Liver (tissue), 9 donors: ENCODE data around the gene BRMS1L. TPM values are rescaled to one million over a fixed set of nuclear protein-coding genes. Genes with fewer than 3 reads are reported as not detected.

Source experiments
- DNase-seq: peaks from one replicate; pipeline ENCODE4 v3.0.0-alpha.2; 2017; ENCODE audit warnings: low spot score
- H3K27ac ChIP-seq, 2 donors: one replicate each; pipeline ENCODE4 v1.7.0; 2013; ENCODE audit warnings: inconsistent platforms in 2 of 2, low read length in 2 of 2, control low read depth in 1 of 2, low read depth in 1 of 2, mild to moderate bottlenecking in 1 of 2
- H3K27me3 ChIP-seq, 4 donors: one replicate each; pipeline versions ENCODE4 v1.6.1 to v1.7.0; 2013; ENCODE audit warnings: low read length in 3 of 4, inconsistent platforms in 1 of 4, mild to moderate bottlenecking in 1 of 4, moderate library complexity in 1 of 4; ENCODE audit not compliant: control insufficient read depth in 4 of 4, insufficient read depth in 4 of 4
- H3K36me3 ChIP-seq, 4 donors: one replicate each; pipeline versions ENCODE4 v1.6.1 to v1.7.0; 2013; ENCODE audit warnings: low read length in 3 of 4, mild to moderate bottlenecking in 3 of 4, low read depth in 1 of 4, moderate library complexity in 1 of 4; ENCODE audit not compliant: control insufficient read depth in 4 of 4, insufficient read depth in 3 of 4
- H3K4me1 ChIP-seq, 4 donors: one replicate each; pipeline versions ENCODE4 v1.6.1 to v1.7.0; 2013; ENCODE audit warnings: low read length in 3 of 4, mild to moderate bottlenecking in 3 of 4, moderate library complexity in 1 of 4; ENCODE audit not compliant: control insufficient read depth in 4 of 4, insufficient read depth in 4 of 4
- H3K4me3 ChIP-seq, 3 donors: one replicate each; pipeline versions ENCODE4 v1.6.1 to v1.7.0; 2013; ENCODE audit warnings: low read length in 3 of 3, control low read depth in 1 of 3, low read depth in 1 of 3, mild to moderate bottlenecking in 1 of 3
- H3K9ac ChIP-seq, 2 donors: one replicate each; pipeline ENCODE4 v1.7.0; 2013; ENCODE audit warnings: low read length in 2 of 2, mild to moderate bottlenecking in 2 of 2, moderate library complexity in 2 of 2, control low read depth in 1 of 2, low read depth in 1 of 2
- H3K9me3 ChIP-seq, 4 donors: one replicate each; pipeline versions ENCODE4 v1.6.1 to v1.7.0; 2013; ENCODE audit warnings: low read length in 3 of 4; ENCODE audit not compliant: control insufficient read depth in 4 of 4
- EGR1 ChIP-seq, 2 donors: IDR thresholded peaks; 2 replicates each; pipeline ENCODE4 v1.6.1; 2016 to 2018; ENCODE audit warnings: antibody characterized with exemption in 2 of 2, low read depth in 2 of 2
- FOXA1 ChIP-seq: IDR thresholded peaks from 2 replicates; pipeline ENCODE4 v1.6.1; 2016; ENCODE audit warnings: antibody characterized with exemption
- FOXA2 ChIP-seq: IDR thresholded peaks from 2 replicates; pipeline ENCODE4 v1.6.1; 2016; ENCODE audit warnings: antibody characterized with exemption
- GABPA ChIP-seq, 2 donors: IDR thresholded peaks in 1 of 2; conservative IDR thresholded peaks in 1 of 2; 2 replicates each; pipeline ENCODE4 v1.6.1; 2016; ENCODE audit warnings: antibody characterized with exemption in 2 of 2, mild to moderate bottlenecking in 1 of 2, moderate library complexity in 1 of 2
- HNF4A ChIP-seq, 2 donors: conservative IDR thresholded peaks; 2 replicates each; pipeline ENCODE4 v1.6.1; 2016; ENCODE audit warnings: antibody characterized with exemption in 2 of 2, mild to moderate bottlenecking in 2 of 2
- HNF4G ChIP-seq: IDR thresholded peaks from 2 replicates; pipeline ENCODE4 v1.6.1; 2016; ENCODE audit warnings: antibody characterized with exemption
- JUND ChIP-seq, 2 donors: IDR thresholded peaks; 2 replicates each; pipeline ENCODE4 v1.6.1; 2016; ENCODE audit warnings: antibody characterized with exemption in 2 of 2
- NR2F2 ChIP-seq: IDR thresholded peaks from 2 replicates; pipeline ENCODE4 v1.6.1; 2016; ENCODE audit warnings: antibody characterized with exemption
- RAD21 ChIP-seq, 2 donors: IDR thresholded peaks; 2 replicates each; pipeline ENCODE4 v1.6.1; 2016; ENCODE audit warnings: antibody characterized with exemption in 2 of 2, mild to moderate bottlenecking in 2 of 2
- REST ChIP-seq: IDR thresholded peaks from 2 replicates; pipeline ENCODE4 v1.6.1; 2016; ENCODE audit warnings: antibody characterized with exemption, mild to moderate bottlenecking
- RXRA ChIP-seq, 2 donors: IDR thresholded peaks; 2 replicates each; pipeline ENCODE4 v1.6.1; 2017 to 2018; ENCODE audit warnings: antibody characterized with exemption in 2 of 2, mild to moderate bottlenecking in 1 of 2
- SP1 ChIP-seq: IDR thresholded peaks from 2 replicates; pipeline ENCODE4 v1.6.1; 2018; ENCODE audit warnings: antibody characterized with exemption, mild to moderate bottlenecking
- TAF1 ChIP-seq: conservative IDR thresholded peaks from 2 replicates; pipeline ENCODE4 v1.6.1; 2016; ENCODE audit warnings: antibody characterized with exemption, mild to moderate bottlenecking
- YY1 ChIP-seq: IDR thresholded peaks from 2 replicates; pipeline ENCODE4 v1.6.1; 2016; ENCODE audit warnings: antibody characterized with exemption, mild to moderate bottlenecking
- WGBS: extraction: QIAGEN DNeasy Blood & Tissue Kit; methylation state at CpG from one replicate; pipeline ENCODE4 v1.1.7; 2013; 5-methylcytosine and 5-hydroxymethylcytosine counted together
- polyA plus RNA-seq, 2 donors: library from polyadenylated mRNA; stranded (reverse) in 1 of 2; unstranded in 1 of 2; fragments of 200-250 nt in 1 of 2; fragments of >200 nt in 1 of 2; fragmentation: Nextera tagmentation in 1 of 2; extraction: Ambion mirVana in 1 of 2; gene quantifications; one replicate each; pipeline versions ENCODE4 v1.2.1 to v1.2.3, GENCODE V29; 2013 to 2015
- total RNA-seq, 2 donors: library from RNA; depleted of rRNA; stranded (reverse); fragments of >200 nt; gene quantifications; one replicate each; pipeline ENCODE4 v1.2.3, GENCODE V29; 2014
- TF ChIP-seq, protein P1 (sequence below): IDR thresholded peaks from 2 replicates; pipeline ENCODE4 v1.6.1; 2016; ENCODE audit warnings: antibody characterized with exemption
- TF ChIP-seq, protein P2 (sequence below): IDR thresholded peaks from 2 replicates; pipeline ENCODE4 v1.6.1; 2016; ENCODE audit warnings: antibody characterized with exemption
- TF ChIP-seq, protein P3 (sequence below): fragments of 150-350 bp; IDR thresholded peaks from 2 replicates; pipeline ENCODE4 v1.5.1; 2017; ENCODE audit warnings: improper control_type of control experiment, low read depth, low read length; ENCODE audit not compliant: missing input control
- donor health status: healthy.
- donor health status: healthy.
- donor health status: healthy.
- donor health status: healthy.
- donor health status: healthy.

Gene BRMS1L
- total and polyA plus RNA-seq, 4 donors = 2.7 to 3.7 (median 3.4) TPM

- WGBS = 88% methylated on average over 4 of the region's 4 CpGs
Measured at GRCh38 chr14:35898217-35898775, 72.2 kb downstream of the BRMS1L start.

GRCh38 chr14:35900741-35901140, 74.6 kb downstream of the BRMS1L start:
- Histone ChIP-seq H3K9me3 (no peaks in the 10 kb centered on the region), H3K27me3 (no peaks in the 10 kb centered on the region), H3K9ac (no peak overlapping the region), H3K36me3 (no peaks in the 10 kb centered on the region), H3K27ac (no peak overlapping the region), H3K4me1 (no peaks in the 10 kb centered on the region), H3K4me3 (no peak overlapping the region)
- DNase-seq = no peak
- WGBS = 91% methylated on average over 3 of the region's 3 CpGs
- TF ChIP-seq, protein P1, sequence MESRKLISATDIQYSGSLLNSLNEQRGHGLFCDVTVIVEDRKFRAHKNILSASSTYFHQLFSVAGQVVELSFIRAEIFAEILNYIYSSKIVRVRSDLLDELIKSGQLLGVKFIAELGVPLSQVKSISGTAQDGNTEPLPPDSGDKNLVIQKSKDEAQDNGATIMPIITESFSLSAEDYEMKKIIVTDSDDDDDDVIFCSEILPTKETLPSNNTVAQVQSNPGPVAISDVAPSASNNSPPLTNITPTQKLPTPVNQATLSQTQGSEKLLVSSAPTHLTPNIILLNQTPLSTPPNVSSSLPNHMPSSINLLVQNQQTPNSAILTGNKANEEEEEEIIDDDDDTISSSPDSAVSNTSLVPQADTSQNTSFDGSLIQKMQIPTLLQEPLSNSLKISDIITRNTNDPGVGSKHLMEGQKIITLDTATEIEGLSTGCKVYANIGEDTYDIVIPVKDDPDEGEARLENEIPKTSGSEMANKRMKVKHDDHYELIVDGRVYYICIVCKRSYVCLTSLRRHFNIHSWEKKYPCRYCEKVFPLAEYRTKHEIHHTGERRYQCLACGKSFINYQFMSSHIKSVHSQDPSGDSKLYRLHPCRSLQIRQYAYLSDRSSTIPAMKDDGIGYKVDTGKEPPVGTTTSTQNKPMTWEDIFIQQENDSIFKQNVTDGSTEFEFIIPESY = no peak
- no peak for TF ChIP-seq FOXA2
- TF ChIP-seq, protein P2, sequence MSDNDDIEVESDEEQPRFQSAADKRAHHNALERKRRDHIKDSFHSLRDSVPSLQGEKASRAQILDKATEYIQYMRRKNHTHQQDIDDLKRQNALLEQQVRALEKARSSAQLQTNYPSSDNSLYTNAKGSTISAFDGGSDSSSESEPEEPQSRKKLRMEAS = no peak
- no peak for TF ChIP-seq RAD21 (IDR thresholded peaks at IDR 0.05)
- TF ChIP-seq YY1 = no peak
- TF ChIP-seq, protein P3, sequence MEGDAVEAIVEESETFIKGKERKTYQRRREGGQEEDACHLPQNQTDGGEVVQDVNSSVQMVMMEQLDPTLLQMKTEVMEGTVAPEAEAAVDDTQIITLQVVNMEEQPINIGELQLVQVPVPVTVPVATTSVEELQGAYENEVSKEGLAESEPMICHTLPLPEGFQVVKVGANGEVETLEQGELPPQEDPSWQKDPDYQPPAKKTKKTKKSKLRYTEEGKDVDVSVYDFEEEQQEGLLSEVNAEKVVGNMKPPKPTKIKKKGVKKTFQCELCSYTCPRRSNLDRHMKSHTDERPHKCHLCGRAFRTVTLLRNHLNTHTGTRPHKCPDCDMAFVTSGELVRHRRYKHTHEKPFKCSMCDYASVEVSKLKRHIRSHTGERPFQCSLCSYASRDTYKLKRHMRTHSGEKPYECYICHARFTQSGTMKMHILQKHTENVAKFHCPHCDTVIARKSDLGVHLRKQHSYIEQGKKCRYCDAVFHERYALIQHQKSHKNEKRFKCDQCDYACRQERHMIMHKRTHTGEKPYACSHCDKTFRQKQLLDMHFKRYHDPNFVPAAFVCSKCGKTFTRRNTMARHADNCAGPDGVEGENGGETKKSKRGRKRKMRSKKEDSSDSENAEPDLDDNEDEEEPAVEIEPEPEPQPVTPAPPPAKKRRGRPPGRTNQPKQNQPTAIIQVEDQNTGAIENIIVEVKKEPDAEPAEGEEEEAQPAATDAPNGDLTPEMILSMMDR = no peak
- no peak for TF ChIP-seq EGR1 (IDR thresholded peaks at IDR 0.05; ENCODE audit: low read depth in 2 of 2)
- no peak for TF ChIP-seq SP1
- no peak for TF ChIP-seq NR2F2
- no peak for TF ChIP-seq FOXA1
- no peak for TF ChIP-seq HNF4G
- TF ChIP-seq REST = no peak
- TF ChIP-seq GABPA (IDR thresholded peaks at IDR 0.05 in 1 of 2, conservative IDR thresholded peaks at IDR 0.05 in 1 of 2) = no peak
- TF ChIP-seq JUND (IDR thresholded peaks at IDR 0.05) = no peak
- no peak for TF ChIP-seq HNF4A (conservative IDR thresholded peaks at IDR 0.05)
- TF ChIP-seq RXRA (IDR thresholded peaks at IDR 0.05) = no peak

More at GRCh38 chr14:35898217-35898775, 72.2 kb downstream of the BRMS1L start:
- no peak for DNase-seq
- TF ChIP-seq REST (no peak), HNF4G (no peak), RXRA (IDR thresholded peaks at IDR 0.05) (no peak), TAF1 (no peak), GABPA (IDR thresholded peaks at IDR 0.05 in 1 of 2, conservative IDR thresholded peaks at IDR 0.05 in 1 of 2) (no peak), FOXA2 (no peak), YY1 (no peak), JUND (IDR thresholded peaks at IDR 0.05) (no peak), FOXA1 (no peak)
- no peaks in the 10 kb centered on the region for H3K27me3 ChIP-seq
- H3K36me3 ChIP-seq = no peaks in the 10 kb centered on the region
- no peaks in the 10 kb centered on the region for H3K4me1 ChIP-seq
- no peak overlapping the region for H3K27ac ChIP-seq
- H3K9me3 ChIP-seq = peaks cover 0 to 5% (median 1%) of the 10 kb centered on the region in 4 donors
- H3K4me3 ChIP-seq = no peak overlapping the region
- H3K9ac ChIP-seq = no peak overlapping the region
